ENCODE results near the gene SMTN.

SMTN gene

GRCh38 chr22:31148488-31148887, 67.4 kb downstream of the SMTN start:
- peak overlapping the region; percentile 81 for H3K27ac ChIP-seq
- no peaks in the 10 kb centered on the region for H3K36me3 ChIP-seq (ENCODE audit: control insufficient read depth, insufficient read depth, low read length)

DNA sequence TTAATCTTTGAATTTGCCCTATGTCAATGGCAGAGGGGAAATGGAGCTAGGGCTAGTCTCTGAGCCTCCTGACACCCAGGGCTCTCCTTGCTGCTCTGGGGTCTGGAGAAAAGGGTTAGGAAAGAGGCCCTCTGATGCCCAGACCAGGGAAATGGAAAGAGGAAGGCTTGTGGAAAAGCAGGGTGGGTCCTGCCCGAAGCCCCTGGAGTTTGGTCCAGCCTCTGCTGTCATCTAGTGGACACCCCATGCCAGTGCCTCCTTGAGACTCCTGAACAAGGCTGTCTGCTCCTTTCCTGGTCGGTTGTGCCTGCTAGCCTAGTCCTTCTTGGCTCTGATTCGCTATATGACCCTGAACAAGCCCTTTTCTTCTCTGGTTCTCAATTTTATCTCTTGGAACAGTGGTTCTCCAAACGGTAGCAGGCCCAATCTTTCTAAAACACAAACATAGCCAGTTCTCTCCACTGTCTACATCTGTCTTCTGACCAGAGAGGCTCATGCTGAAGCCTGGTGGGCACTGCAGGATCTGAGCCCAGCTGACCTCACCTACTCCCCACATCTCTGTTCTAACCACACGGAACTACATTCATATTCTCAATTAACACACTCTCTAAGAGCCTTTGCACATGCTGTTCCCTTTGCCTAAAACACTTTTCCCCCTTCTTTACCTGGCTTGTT, 68.0 kb downstream of the SMTN start:
- H3K9ac ChIP-seq = no peak overlapping the region

More at GRCh38 chr22:31148488-31148887, 67.4 kb downstream of the SMTN start:
- H3K79me2 ChIP-seq = no peaks in the 10 kb centered on the region
- peak overlapping the region; percentile 89 for H2AFZ ChIP-seq
- peaks cover 13% of the 10 kb centered on the region for H3K4me1 ChIP-seq
- no peak overlapping the region for H3K9ac ChIP-seq
- no peaks in the 10 kb centered on the region for H3K9me3 ChIP-seq (ENCODE audit: control insufficient read depth, low read length)
- TF ChIP-seq, protein P1, sequence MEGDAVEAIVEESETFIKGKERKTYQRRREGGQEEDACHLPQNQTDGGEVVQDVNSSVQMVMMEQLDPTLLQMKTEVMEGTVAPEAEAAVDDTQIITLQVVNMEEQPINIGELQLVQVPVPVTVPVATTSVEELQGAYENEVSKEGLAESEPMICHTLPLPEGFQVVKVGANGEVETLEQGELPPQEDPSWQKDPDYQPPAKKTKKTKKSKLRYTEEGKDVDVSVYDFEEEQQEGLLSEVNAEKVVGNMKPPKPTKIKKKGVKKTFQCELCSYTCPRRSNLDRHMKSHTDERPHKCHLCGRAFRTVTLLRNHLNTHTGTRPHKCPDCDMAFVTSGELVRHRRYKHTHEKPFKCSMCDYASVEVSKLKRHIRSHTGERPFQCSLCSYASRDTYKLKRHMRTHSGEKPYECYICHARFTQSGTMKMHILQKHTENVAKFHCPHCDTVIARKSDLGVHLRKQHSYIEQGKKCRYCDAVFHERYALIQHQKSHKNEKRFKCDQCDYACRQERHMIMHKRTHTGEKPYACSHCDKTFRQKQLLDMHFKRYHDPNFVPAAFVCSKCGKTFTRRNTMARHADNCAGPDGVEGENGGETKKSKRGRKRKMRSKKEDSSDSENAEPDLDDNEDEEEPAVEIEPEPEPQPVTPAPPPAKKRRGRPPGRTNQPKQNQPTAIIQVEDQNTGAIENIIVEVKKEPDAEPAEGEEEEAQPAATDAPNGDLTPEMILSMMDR (IDR thresholded peaks at IDR 0.05) = no peak
- H3K4me2 ChIP-seq (ENCODE audit: low read length) = no peak overlapping the region
- no peak overlapping the region for H3K4me3 ChIP-seq (ENCODE audit: low read depth, low read length)
- no peaks in the 10 kb centered on the region for H3K27me3 ChIP-seq (ENCODE audit: control insufficient read depth, insufficient read depth, low read length)

DNA sequence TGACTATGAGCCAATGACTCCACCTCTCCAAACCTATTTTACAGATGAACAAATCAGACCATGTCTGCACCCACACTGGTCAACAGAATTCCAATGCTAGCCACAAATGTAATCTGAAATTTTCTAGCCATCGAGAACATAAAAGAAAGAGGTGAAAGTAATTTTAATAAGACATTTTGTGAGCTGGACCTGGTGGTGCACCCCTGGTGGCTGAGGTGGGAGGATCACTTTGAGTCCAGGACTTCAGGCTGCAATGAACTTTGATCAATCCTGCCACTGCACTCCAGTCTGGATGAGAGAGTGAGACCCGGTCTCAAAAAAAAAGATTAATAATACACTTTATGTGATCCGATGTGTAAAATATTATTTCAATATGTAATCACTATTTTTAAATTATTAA, 69.5 kb downstream of the SMTN start:
- peaks cover 9% of the 10 kb centered on the region for H3K4me1 ChIP-seq
- TF ChIP-seq, protein P1 (IDR thresholded peaks at IDR 0.05) = no peak
- no peak overlapping the region for H3K9ac ChIP-seq
- H2AFZ ChIP-seq = no peak overlapping the region
- H3K27ac ChIP-seq = no peak overlapping the region
- no peak overlapping the region for H3K4me3 ChIP-seq (ENCODE audit: low read depth, low read length)
- no peak overlapping the region for H3K4me2 ChIP-seq (ENCODE audit: low read length)
- no peaks in the 10 kb centered on the region for H3K9me3 ChIP-seq (ENCODE audit: control insufficient read depth, low read length)
- H3K79me2 ChIP-seq = no peaks in the 10 kb centered on the region
- no peaks in the 10 kb centered on the region for H3K27me3 ChIP-seq (ENCODE audit: control insufficient read depth, insufficient read depth, low read length)
- no peaks in the 10 kb centered on the region for H3K36me3 ChIP-seq (ENCODE audit: control insufficient read depth, insufficient read depth, low read length)

More for the DNA sequence above, 68.0 kb downstream of the SMTN start:
- Histone ChIP-seq H3K27ac (peak overlapping the region; percentile 81), H3K4me1 (peaks cover 9% of the 10 kb centered on the region), H3K36me3 (ENCODE audit: control insufficient read depth, insufficient read depth, low read length) (no peaks in the 10 kb centered on the region), H3K27me3 (ENCODE audit: control insufficient read depth, insufficient read depth, low read length) (no peaks in the 10 kb centered on the region), H3K9me3 (ENCODE audit: control insufficient read depth, low read length) (no peaks in the 10 kb centered on the region), H3K4me3 (ENCODE audit: low read depth, low read length) (no peak overlapping the region), H2AFZ (peak overlapping the region; percentile 89), H3K4me2 (ENCODE audit: low read length) (no peak overlapping the region), H3K79me2 (no peaks in the 10 kb centered on the region)
- TF ChIP-seq, protein P1 (IDR thresholded peaks at IDR 0.05) = peak; percentile 88

- Histone ChIP-seq H3K36me3 (ENCODE audit: control insufficient read depth, insufficient read depth, low read length) (no peaks in the 10 kb centered on the region), H3K27ac (no peak overlapping the region), H3K9ac (no peak overlapping the region), H3K4me1 (peaks cover 9% of the 10 kb centered on the region), H3K79me2 (no peaks in the 10 kb centered on the region), H2AFZ (no peak overlapping the region), H3K9me3 (ENCODE audit: control insufficient read depth, low read length) (no peaks in the 10 kb centered on the region), H3K4me3 (ENCODE audit: low read depth, low read length) (no peak overlapping the region), H3K27me3 (ENCODE audit: control insufficient read depth, insufficient read depth, low read length) (no peaks in the 10 kb centered on the region), H3K4me2 (ENCODE audit: low read length) (no peak overlapping the region)
- TF ChIP-seq, protein P1 (IDR thresholded peaks at IDR 0.05) = no peak
Observed at GRCh38 chr22:31151872-31152271, 70.8 kb downstream of the SMTN start.

GRCh38 chr22:31153357-31153756, 72.2 kb downstream of the SMTN start:
- Histone ChIP-seq H3K27ac (no peak overlapping the region), H3K27me3 (ENCODE audit: control insufficient read depth, insufficient read depth, low read length) (no peaks in the 10 kb centered on the region)
- TF ChIP-seq, protein P1 (IDR thresholded peaks at IDR 0.05) = no peak

More at GRCh38 chr22:31153357-31153756, 72.2 kb downstream of the SMTN start:
- H3K9me3 ChIP-seq (ENCODE audit: control insufficient read depth, low read length) = no peaks in the 10 kb centered on the region
- H3K4me2 ChIP-seq (ENCODE audit: low read length) = no peak overlapping the region
- H3K4me3 ChIP-seq (ENCODE audit: low read depth, low read length) = no peak overlapping the region
- H3K36me3 ChIP-seq (ENCODE audit: control insufficient read depth, insufficient read depth, low read length) = no peaks in the 10 kb centered on the region
- no peak overlapping the region for H3K9ac ChIP-seq
- H3K4me1 ChIP-seq = peaks cover 9% of the 10 kb centered on the region
- H3K79me2 ChIP-seq = no peaks in the 10 kb centered on the region
- no peak overlapping the region for H2AFZ ChIP-seq
